ENCODE measurements around the gene SAMD15.

DNA sequence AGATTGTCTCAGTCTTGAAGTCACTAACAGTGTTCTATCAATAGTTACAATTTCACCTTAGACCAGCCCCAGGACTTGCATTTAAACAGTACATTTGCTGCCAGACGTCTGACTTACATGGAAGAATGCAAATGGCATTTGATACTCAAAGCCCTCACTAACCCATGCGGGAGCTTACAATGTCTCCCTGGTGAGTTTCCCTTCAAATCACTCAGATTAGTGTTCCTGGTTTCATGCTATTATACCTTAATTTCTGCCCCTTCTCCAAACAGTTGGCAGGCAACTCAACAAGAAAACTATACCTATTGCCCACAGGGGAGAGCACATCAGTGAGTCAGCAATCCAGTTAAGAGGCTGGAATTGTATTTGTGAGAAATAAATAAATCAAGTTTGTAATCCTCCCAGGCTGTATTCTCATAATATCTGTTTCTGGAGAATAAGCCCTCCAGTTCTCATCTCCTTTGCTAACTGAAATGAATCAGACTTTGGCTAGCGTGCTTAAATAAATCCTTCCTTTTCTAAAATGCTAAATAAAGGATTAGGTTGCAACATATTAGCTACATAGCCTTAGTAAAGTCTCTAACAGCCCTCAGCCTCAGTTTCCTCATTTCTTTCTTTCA is 32.7 kb upstream of the SAMD15 start:
- TF ChIP-seq EZH2 (IDR thresholded peaks at IDR 0.05; ENCODE audit: low read length, missing control alignments) (no peak), CTCF (conservative IDR thresholded peaks at IDR 0.05 in 1 of 2, IDR thresholded peaks at IDR 0.05 in 1 of 2; ENCODE audit: low read depth in 1 of 2, low read length in 2 of 2) (no peak)

Data from fibroblast of lung (primary cell).